Measurements from ENCODE around the gene CELSR1.

GRCh38 chr22:46406349-46406748 lies 131.1 kb downstream of the CELSR1 start:
- TF ChIP-seq EZH2 (IDR thresholded peaks at IDR 0.05) = no peak
- TF ChIP-seq POLR2A (IDR thresholded peaks at IDR 0.05; ENCODE audit: borderline replicate concordance, extremely low read depth, insufficient read depth, insufficient read length) = no peak
- no peak for TF ChIP-seq ZNF274 (IDR thresholded peaks at IDR 0.05; ENCODE audit: low read depth, low read length)
- no peak for TF ChIP-seq CTCF (IDR thresholded peaks at IDR 0.05 in 2 of 3, conservative IDR thresholded peaks at IDR 0.05 in 1 of 3; ENCODE audit: borderline replicate concordance in 1 of 3, insufficient read depth in 1 of 3, low read depth in 2 of 3, low read length in 2 of 3)
- TF ChIP-seq SRF (IDR thresholded peaks at IDR 0.05; ENCODE audit: low read depth) = no peak
- TF ChIP-seq SP1 (IDR thresholded peaks at IDR 0.05; ENCODE audit: low read depth) = no peak
- no peak for TF ChIP-seq ZFX (IDR thresholded peaks at IDR 0.05)
- TF ChIP-seq POLR2AphosphoS5 (IDR thresholded peaks at IDR 0.05; ENCODE audit: low read depth, low read length) = no peak
- no peak for TF ChIP-seq CBX3 (IDR thresholded peaks at IDR 0.05; ENCODE audit: low read depth)
